Fibroblast of skin of right quadriceps (primary cell): ENCODE data around the gene GLRX5.
A peak's percentile ranks its signal among the peaks of the same experiment; 100 is the strongest.

Experiments
- DNase-seq: peaks from one replicate; pipeline ENCODE4 v3.0.0-alpha.2; 2013

The GLRX5 gene

DNA sequence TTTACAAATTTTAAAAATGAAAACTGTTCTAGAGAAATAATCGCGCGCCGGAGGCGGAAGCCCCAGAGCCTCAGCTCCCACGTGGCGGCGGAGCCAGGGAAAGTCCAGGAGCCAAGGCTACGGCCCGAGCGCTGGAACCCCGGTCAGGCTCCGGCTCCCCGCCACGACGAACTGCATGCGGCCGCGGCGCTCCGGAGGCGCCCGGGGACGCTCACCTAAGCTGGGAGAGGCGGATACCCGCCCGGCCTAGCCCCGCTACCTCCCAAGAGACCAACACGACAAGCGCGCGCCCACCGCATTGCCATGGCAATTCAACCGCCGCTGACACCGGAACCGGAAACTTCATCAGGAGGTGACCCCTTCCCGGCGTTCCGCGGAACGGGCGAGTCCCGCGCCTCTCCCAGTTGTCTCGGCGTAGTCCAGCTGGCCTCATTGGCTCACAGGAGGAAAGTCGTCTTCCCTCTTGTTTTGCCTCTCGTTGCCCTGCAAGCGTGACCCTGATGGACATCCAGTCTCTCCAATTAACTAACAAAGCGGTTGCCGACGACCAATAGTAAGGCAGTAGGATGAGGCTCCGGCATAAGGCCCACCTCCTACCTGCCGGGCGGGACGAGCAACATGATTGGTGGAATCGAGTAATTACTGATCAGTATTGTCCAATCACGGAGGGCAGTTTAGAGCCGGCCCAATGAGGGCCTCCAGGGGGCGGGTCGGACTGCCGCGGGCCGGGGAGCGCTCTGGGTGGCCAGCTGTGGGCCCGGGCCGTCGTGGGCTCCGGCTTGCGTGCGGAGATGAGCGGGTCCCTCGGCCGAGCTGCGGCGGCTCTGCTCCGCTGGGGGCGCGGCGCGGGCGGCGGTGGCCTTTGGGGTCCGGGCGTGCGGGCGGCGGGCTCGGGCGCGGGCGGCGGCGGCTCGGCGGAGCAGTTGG, at the start of gene GLRX5:
Gene GLRX5 (plus strand): TSS at position 752 of the 927 bp plus-strand sequence. CDS start 40 bp downstream, at position 792.
- DNase-seq: peak; percentile 100

- no peak for DNase-seq
Measured at GRCh38 chr14:95485222-95485819, 49.5 kb upstream of the GLRX5 start.

GRCh38 chr14:95486875-95487668, 47.8 kb upstream of the GLRX5 start:
- DNase-seq: no peak

DNA sequence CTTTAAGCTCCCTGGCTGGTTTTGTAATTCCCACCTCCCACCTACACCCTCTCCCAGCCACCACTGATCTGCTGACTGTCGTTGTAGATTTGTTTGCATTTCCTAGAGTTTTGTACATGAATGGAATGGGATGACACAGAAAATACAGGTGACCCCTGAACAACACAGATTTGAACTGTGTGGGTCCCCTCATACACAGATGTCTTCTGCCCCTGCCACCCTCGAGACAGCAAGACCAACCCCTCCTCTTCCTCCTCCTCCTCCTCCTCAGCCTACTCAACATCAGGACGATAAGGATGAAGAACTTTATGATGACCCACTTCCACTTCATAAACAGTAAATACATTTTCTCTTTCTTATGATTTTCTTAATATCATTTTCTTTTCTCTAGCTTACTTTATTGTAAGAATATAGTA, 47.2 kb upstream of the GLRX5 start:
- no peak for DNase-seq

- DNase-seq: no peak
Measured at GRCh38 chr14:95488376-95489213, 46.3 kb upstream of the GLRX5 start.

DNA sequence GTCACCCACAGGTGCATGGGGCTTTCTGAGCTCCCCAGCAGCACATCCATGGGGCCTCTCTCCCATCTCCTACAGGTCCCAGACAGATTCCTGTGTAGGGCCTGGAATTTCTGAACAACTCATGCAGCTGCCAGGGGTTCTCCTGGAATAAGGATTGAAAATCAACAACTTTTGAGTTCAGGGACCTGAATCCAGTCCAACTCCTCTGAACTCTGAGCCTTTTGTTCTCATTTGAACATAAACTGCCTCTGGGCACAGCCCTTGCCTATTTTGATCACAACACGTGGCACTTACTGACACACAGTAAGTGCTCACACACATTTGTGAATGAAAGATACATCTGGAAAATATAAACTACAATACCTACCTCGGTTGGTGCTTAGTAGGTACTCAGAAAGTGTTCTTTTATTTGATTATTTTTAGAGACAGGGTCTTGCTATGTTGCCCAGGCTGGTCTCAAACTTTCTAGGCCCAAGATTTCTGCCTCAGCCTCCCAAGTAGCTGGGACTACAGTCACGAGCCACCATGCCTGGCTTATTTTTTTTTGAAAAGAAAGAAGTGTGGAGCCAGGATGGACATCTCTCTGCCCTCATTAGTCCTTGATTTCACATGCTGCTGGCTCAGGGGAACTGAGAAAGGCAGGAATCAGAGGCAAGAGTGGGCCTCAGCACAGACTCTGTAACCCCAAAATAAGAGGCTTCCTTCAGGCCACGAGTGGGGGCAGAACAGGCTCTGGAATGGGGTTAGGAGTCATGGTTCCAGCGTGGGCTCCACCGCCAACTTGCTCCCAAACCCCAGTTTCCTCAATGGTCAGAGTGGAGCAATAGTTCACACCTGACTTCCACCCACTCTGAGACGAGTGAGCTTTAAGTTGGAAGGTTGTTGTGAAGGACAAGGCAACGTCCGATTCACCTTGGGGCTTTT, 45.4 kb upstream of the GLRX5 start:
- DNase-seq: no peak

- no peak for DNase-seq
Measured at GRCh38 chr14:95490138-95490509, 44.7 kb upstream of the GLRX5 start.

GRCh38 chr14:95490727-95491451, 44.0 kb upstream of the GLRX5 start:
- no peak for DNase-seq

- DNase-seq: no peak
Measured at GRCh38 chr14:95491936-95492608, 42.8 kb upstream of the GLRX5 start.

- no peak for DNase-seq
Measured at GRCh38 chr14:95493503-95493902, 41.3 kb upstream of the GLRX5 start.

- DNase-seq: no peak
Measured at GRCh38 chr14:95493976-95494375, 40.9 kb upstream of the GLRX5 start.

DNA sequence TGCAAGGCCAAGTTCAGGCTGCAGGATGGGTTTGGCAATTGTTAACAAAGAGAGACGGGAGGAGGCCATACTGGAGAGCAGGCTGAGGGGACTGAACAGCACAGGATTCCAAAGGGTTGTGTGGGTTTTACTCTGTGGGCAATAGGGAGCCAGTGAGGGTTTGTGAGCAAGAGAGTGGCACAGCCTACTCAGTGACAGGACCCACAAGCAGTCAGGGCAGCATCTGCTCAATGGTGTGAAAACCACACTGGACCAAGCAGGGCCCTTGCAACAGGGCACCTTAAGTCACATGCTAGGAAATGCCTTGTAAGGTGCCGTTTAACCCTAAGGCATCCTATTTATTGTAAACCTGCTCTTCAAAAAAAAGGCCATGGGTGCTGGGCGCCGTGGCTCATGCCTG, 40.4 kb upstream of the GLRX5 start:
- no peak for DNase-seq

DNA sequence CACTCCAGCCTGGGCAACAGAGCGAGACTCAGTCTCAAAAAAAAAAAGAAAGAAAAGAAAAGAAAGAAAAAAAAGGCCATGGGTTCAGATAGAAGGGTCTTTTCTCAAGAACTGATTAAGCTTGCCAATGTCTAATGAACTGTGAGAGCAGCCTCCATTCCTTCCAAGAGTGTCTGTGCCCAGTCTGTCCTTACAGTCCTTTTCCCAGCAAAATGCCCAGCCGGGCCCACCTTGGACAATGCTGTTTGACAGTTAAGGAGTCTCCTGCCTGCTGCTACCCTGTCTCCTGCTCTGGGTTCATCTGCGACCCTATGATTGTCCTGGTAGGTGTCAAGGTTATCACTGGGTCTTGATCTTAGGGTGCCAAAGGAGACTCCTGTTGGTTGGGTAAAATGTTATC, 39.8 kb upstream of the GLRX5 start:
- DNase-seq: no peak

DNA sequence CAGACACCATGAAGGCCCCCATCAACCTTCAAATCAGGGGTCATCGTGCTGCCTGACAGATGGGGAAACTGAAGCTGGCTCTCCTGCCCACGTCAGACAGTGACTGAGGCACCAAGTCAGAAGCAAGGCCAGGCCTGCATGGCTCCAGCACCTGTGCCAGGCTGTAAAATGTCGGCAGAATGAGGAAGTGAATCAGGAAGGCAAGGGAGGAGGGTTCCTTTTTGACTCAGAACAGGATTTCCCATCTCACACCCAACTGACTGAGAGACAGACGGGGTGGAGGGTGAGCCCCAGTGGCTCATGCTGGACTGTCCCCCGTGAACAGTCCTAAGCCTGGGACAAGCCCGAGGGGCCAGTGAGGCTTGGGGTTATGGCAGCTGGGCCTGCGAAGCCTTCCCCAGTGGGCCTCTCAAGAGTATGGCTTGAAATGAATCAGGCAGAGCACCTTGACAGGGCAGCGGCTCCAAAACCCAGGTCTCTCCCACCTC, 39.3 kb upstream of the GLRX5 start:
- DNase-seq: no peak

GRCh38 chr14:95496111-95496681, 38.7 kb upstream of the GLRX5 start:
- DNase-seq: no peak

GRCh38 chr14:95496690-95497259, 38.1 kb upstream of the GLRX5 start:
- DNase-seq: peak; percentile 54

DNA sequence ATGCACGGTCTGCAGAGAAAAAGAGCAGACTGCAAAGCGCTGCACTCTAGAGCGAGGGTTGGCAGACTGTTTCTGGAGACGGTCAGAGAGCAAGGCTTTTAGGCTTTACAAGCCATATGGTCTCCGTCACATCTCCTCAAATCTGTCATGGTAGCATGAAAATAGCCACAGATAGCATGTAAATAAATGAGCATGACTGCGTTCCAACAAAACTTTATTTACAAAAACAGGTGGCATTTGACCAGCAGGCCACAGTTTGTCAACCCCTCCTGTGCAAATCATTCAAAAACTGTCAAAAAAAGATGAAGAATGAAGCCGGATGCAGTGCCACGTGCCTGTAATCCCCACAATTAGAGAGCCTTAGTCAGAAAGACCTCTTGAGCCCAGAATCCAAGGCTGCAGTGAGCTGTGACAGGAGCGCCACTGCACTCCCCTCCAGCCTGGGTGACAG, 37.3 kb upstream of the GLRX5 start:
- no peak for DNase-seq

- no peak for DNase-seq
Measured at GRCh38 chr14:95498622-95499353, 36.1 kb upstream of the GLRX5 start.
